Stimulated activated naive B cell treated with anti-CD40 and anti-IgM and Interleukin-4, amounts not matched to agents 10 μg/mL and 1 μg/mL and 100 μg/mL, for 72 hours (primary cell): Measurements from ENCODE around the gene SLIT2.

Source experiments
- ATAC-seq, 2 donors: fragments of 150-1000 bp; cut with Tn5 transposase; replicated peaks; 2 replicates each; pipeline ENCODE4 v1.10.0; 2021; ENCODE audit warnings: moderate library complexity in 1 of 2
- DNase-seq: peaks from one replicate; pipeline ENCODE4 v3.0.0; 2021
- H3K27ac Mint-ChIP-seq: one replicate; pipeline ENCODE4 v1.8.0; 2022; ENCODE audit warnings: mild to moderate bottlenecking, mixed read lengths
- H3K27me3 Mint-ChIP-seq, 2 donors: one replicate each; pipeline ENCODE4 v1.8.0; 2022; ENCODE audit warnings: mixed read lengths in 2 of 2
- H3K36me3 Mint-ChIP-seq, 2 donors: one replicate each; pipeline ENCODE4 v1.8.0; 2022; ENCODE audit warnings: mixed read lengths in 2 of 2, mild to moderate bottlenecking in 1 of 2
- H3K4me1 Mint-ChIP-seq, 2 donors: one replicate each; pipeline ENCODE4 v1.8.0; 2022; ENCODE audit warnings: mixed read lengths in 2 of 2, mild to moderate bottlenecking in 1 of 2
- H3K4me3 Mint-ChIP-seq, 2 donors: one replicate each; pipeline ENCODE4 v1.8.0; 2022; ENCODE audit warnings: mild to moderate bottlenecking in 2 of 2, mixed read lengths in 2 of 2, moderate library complexity in 1 of 2
- H3K9me3 Mint-ChIP-seq, 2 donors: one replicate each; pipeline ENCODE4 v1.8.0; 2022; ENCODE audit warnings: mixed read lengths in 2 of 2, mild to moderate bottlenecking in 1 of 2

SLIT2 gene

DNA sequence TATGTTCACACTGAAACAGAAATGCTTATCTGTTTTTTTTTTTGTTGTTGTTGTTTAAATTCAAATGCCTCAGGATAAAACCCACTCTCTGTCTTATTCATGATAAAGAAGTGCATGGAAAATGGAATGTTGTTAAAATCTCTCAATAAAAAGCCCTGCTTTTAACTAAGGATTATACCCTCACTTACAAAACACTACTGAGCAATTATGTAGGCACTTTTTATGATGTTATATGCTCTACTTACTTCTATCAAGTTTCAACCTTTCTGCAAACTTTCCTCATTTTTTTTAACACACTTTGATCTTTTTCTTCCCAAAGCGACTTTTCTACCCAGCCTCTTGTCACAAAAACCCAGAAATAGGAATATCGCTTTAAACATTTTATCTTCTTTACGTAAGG is 26.5 kb downstream of the SLIT2 start:
- no peak for DNase-seq
- H3K9me3 Mint-ChIP-seq = no peaks in the 10 kb centered on the region
- no peaks in the 10 kb centered on the region for H3K4me1 Mint-ChIP-seq
- no peaks in the 10 kb centered on the region for H3K36me3 Mint-ChIP-seq
- H3K4me3 Mint-ChIP-seq = no peak overlapping the region
- ATAC-seq = no peak
- no peaks in the 10 kb centered on the region for H3K27me3 Mint-ChIP-seq
- no peak overlapping the region for H3K27ac Mint-ChIP-seq

DNA sequence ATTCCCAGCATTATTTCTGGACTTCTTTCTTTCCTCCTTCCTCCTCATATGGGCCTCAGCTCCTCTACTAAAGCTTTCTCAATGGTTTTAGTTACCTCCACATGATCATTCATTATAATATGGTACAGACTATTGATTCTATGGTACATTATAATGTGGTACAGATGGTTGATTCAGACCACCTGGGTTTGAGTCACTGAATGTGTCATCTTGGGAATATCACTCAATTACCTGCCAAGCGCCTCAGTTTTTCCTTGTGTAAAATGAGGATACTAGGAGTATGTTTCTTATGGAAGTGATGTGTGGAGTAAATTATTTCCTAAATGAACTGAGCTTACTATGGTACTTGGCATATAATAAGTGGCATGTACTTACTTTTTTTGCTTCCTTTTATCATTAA is 27.7 kb downstream of the SLIT2 start:
- Mint-ChIP-seq H3K27ac (no peak overlapping the region), H3K36me3 (no peaks in the 10 kb centered on the region), H3K4me1 (no peaks in the 10 kb centered on the region), H3K27me3 (no peaks in the 10 kb centered on the region), H3K9me3 (no peaks in the 10 kb centered on the region), H3K4me3 (no peak overlapping the region)
- DNase-seq = no peak
- ATAC-seq = no peak

DNA sequence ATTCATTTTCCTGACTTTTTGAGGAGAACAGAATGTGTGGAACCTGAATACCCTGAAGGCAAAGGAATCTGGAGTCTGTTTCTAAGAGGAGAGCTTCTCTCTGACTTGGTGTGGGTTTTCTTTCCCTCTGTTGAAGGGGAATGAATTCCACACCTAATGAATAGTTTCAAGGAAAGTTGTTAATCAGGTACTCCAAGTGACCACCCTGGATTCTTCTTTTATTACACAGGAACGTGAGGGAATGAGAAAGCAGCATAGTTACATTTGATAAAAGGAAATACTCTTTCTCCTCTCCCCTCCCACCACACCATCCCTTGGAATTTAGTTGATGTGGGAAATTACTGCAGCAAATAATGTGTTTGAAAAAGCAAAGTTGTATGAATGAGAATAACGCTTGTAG is 29.7 kb downstream of the SLIT2 start:
- no peak for ATAC-seq
- H3K9me3 Mint-ChIP-seq = no peaks in the 10 kb centered on the region
- H3K36me3 Mint-ChIP-seq = no peaks in the 10 kb centered on the region
- no peaks in the 10 kb centered on the region for H3K27me3 Mint-ChIP-seq
- H3K4me1 Mint-ChIP-seq = no peaks in the 10 kb centered on the region
- H3K27ac Mint-ChIP-seq = no peak overlapping the region
- H3K4me3 Mint-ChIP-seq = no peak overlapping the region
- DNase-seq = no peak

DNA sequence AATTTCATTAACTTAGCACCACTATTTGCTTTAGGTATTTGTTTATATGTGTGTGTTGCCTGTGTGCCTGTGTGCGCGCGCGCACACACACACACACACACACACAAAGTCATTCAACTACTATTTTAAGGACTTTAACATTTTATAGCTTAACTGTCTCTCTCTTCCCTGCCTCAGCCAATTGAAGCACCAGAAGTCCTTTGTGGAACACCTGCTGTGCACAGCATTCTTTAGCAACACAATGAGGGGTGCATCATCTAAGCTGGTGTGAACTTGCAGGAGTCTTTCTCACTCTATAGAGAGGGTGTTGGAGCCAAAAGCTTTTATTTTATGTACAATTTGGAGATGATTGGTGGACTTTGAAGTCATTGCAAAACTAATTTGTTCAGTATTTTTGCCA is 31.3 kb downstream of the SLIT2 start:
- Mint-ChIP-seq H3K27ac (no peak overlapping the region), H3K27me3 (no peaks in the 10 kb centered on the region), H3K4me1 (no peaks in the 10 kb centered on the region), H3K4me3 (no peak overlapping the region), H3K9me3 (peaks cover 0 to 2% of the 10 kb centered on the region in 2 donors), H3K36me3 (no peaks in the 10 kb centered on the region)
- no peak for DNase-seq
- no peak for ATAC-seq

DNA sequence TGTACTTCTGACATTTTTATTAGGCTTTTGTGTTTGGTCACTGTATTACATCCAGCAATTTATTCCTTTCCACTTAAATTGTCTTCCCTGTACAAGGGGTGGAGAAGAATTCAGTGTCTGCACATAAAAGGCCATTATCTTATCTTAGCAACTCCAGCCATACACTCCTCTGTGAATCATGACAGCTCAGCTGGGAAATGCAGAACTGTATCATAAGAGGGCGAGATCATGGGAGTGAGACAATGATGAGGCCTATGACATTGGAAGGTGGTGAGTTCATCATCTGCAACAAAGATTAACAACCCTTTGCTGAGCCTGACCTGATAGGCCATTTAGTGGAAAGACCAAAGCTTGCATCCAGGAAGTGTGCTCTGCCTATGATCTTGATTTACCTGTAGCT is 33.3 kb downstream of the SLIT2 start:
- DNase-seq = no peak
- H3K36me3 Mint-ChIP-seq = no peaks in the 10 kb centered on the region
- H3K27ac Mint-ChIP-seq = no peak overlapping the region
- H3K4me3 Mint-ChIP-seq = no peak overlapping the region
- H3K9me3 Mint-ChIP-seq = peaks cover 0 to 2% of the 10 kb centered on the region in 2 donors
- H3K27me3 Mint-ChIP-seq = no peaks in the 10 kb centered on the region
- no peak for ATAC-seq
- H3K4me1 Mint-ChIP-seq = no peaks in the 10 kb centered on the region

DNA sequence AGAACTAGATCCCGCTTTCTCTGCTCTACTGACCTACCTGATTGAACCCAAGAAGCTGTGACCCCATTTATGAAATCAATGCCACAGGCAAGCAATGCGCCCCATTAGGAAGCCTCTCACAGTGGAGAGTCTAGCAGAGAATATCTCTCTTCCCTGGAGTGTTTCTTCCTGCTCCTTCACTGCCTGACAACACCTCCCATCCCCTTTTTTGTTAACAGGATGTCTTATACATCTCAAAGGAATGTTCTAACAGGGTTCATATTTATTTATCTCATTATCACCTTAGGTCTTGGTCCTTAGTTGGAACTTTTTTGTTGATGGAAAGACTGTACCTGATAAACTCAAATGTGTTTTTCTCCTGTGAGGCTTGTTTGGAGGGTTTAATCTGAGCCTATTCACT is 35.5 kb downstream of the SLIT2 start:
- DNase-seq (no peak), ATAC-seq (no peak)
- peaks cover 0 to 2% of the 10 kb centered on the region in 2 donors for H3K9me3 Mint-ChIP-seq
- H3K27me3 Mint-ChIP-seq = no peaks in the 10 kb centered on the region
- H3K4me3 Mint-ChIP-seq = no peak overlapping the region
- H3K27ac Mint-ChIP-seq = no peak overlapping the region
- H3K36me3 Mint-ChIP-seq = no peaks in the 10 kb centered on the region
- no peaks in the 10 kb centered on the region for H3K4me1 Mint-ChIP-seq

DNA sequence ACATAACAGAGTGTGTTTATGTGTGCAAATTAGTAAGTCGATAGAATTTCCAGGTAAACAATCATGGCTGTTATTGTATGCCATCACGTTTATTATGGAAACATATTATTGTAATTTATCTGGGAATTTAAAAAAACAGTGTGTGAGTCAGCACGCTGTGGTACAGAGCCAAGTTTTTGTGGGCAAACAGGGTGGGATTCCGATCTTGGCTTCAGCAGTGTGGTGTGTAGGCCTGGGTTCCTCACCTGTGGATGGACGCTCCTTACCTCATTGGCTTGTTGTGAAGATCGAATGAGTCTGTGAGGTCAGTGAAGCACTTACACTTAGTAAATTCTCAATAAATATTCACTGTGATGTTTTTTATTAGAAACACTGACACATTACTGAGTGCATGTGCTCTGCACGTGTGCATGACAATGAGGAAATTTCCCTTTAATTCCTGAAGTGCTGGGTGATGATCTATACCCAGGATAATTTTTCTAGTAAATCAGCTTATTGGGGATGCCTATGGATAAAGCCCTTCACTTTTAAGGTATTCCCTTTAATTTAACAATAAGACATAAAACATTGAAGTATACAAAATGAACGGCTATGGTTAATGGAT is 36.4 kb downstream of the SLIT2 start:
- Mint-ChIP-seq H3K4me3 (no peak overlapping the region), H3K9me3 (peaks cover 0 to 2% of the 10 kb centered on the region in 2 donors), H3K36me3 (no peaks in the 10 kb centered on the region), H3K27ac (no peak overlapping the region), H3K27me3 (no peaks in the 10 kb centered on the region), H3K4me1 (no peaks in the 10 kb centered on the region)
- DNase-seq = no peak
- ATAC-seq = no peak

DNA sequence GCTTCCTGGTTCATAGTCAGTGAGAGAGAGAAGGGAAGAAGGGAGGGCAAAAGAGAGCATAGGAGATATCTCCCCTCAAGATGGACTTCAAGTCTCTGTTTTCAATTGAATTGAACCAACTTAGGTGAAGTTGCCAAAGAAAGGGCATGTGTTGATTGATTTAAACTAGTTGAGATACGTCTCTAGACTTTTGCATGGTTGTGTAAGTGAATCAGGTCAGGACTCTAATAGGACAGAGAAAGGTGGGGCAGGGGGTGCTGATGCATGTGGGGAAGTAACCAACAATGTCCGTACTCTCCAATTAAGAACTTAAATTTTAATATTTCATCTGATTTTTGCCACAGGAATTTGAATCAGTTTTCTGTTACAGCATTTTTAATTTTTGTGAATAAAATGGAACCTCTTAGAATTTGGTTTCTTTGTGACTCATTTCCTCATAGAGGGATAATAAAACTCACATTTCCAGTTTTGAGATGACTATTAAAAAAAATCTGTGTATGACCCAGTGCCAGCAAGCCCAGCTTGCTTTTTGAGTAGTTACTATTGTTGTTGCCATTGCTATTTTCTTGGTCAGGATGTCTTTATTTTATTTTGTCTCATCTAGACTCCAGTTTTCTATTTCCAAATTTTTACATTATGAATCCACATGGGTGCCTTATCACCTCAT is 37.3 kb downstream of the SLIT2 start:
- ATAC-seq (no peak), DNase-seq (no peak)
- Mint-ChIP-seq H3K36me3 (no peaks in the 10 kb centered on the region), H3K9me3 (peaks cover 0 to 2% of the 10 kb centered on the region in 2 donors), H3K4me3 (no peak overlapping the region), H3K27me3 (no peaks in the 10 kb centered on the region), H3K27ac (no peak overlapping the region), H3K4me1 (no peaks in the 10 kb centered on the region)

DNA sequence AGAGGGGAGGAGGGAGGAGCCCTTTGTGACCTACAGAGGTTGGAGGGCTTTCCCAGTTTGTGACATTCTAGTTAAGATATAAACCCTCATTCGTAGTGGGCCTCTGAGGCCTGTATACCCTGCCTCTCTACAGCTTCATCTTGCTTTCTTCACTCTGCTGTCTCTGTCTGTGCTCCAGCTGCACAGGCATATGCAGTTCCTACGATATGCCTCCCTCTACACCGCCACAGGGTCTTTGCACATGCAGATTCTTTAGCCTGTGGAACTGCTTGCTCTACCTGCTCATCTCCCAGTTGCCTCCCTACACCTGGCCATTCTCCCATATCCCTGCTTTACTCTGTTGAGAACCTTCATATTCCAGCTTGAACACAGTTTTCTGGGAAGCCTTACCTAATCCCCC is 38.1 kb downstream of the SLIT2 start:
- ATAC-seq (no peak), DNase-seq (no peak)
- no peaks in the 10 kb centered on the region for H3K4me1 Mint-ChIP-seq
- H3K36me3 Mint-ChIP-seq = no peaks in the 10 kb centered on the region
- no peaks in the 10 kb centered on the region for H3K27me3 Mint-ChIP-seq
- no peak overlapping the region for H3K27ac Mint-ChIP-seq
- H3K4me3 Mint-ChIP-seq = no peak overlapping the region
- H3K9me3 Mint-ChIP-seq = peaks cover 0 to 2% of the 10 kb centered on the region in 2 donors

DNA sequence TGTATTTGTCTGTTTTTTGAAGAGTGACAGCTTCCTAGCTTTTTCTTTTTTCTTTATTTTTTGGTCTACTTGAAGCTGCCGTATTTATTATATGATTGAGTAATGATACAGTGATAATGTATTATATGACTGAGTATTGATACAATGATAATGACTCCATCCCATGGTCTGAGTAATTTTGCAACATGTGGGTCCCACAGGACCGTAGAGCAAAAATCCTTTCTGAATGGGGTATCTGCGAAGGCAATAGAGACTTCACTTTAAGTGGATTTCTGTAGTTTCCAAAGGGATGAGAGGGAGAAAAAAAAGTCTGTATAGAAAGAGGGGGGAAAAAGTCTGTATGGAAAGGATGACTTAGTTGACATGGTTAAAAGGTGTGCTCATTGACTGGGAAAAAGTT is 41.0 kb downstream of the SLIT2 start:
- H3K36me3 Mint-ChIP-seq = no peaks in the 10 kb centered on the region
- no peaks in the 10 kb centered on the region for H3K4me1 Mint-ChIP-seq
- no peaks in the 10 kb centered on the region for H3K27me3 Mint-ChIP-seq
- H3K9me3 Mint-ChIP-seq = no peaks in the 10 kb centered on the region
- DNase-seq (no peak), ATAC-seq (no peak)
- no peak overlapping the region for H3K4me3 Mint-ChIP-seq
- no peak overlapping the region for H3K27ac Mint-ChIP-seq

DNA sequence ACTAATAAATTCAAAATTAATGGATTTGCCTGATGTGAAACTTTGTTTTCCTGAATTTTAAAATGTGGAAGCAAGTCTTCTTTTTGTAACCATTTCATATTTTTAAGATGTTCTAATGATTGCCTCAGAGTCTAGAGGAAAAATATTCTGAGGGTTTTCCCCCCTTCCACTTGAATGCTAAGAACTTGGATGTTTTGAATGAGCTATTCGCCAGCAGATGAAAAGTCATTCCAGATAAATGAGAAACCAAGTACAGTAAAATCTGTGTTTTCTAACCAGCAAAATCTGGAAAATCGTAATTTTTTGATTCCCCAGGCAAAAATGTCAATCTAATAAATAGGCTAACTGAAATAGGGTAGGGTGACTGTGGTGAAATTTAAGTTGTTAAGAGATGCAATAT is 45.6 kb downstream of the SLIT2 start:
- Mint-ChIP-seq H3K4me1 (no peaks in the 10 kb centered on the region), H3K27me3 (no peaks in the 10 kb centered on the region), H3K36me3 (no peaks in the 10 kb centered on the region)

DNA sequence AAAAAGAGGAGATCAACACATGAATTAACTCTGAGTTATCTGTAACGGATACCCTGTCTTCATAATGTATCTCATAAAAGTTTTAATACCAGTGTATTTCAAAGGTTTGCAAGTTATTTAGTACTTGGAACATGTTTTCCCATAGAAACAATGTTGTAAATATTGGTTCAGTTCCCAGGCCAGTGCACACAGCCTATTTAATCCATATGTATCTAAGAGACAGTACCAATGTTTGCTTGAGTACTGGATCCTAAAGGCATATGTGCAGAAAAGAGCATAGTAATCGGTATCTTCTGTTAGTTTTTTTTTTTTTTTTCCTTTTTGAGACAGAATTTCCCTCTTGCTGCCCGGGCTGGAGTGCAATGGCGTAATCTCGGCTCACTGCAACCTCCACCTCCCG is 46.1 kb downstream of the SLIT2 start:
- no peaks in the 10 kb centered on the region for H3K36me3 Mint-ChIP-seq
- H3K4me1 Mint-ChIP-seq = no peaks in the 10 kb centered on the region

More for the DNA sequence above, 45.6 kb downstream of the SLIT2 start:
- ATAC-seq (no peak), DNase-seq (no peak)
- Mint-ChIP-seq H3K9me3 (no peaks in the 10 kb centered on the region), H3K27ac (no peak overlapping the region), H3K4me3 (no peak overlapping the region)

DNA sequence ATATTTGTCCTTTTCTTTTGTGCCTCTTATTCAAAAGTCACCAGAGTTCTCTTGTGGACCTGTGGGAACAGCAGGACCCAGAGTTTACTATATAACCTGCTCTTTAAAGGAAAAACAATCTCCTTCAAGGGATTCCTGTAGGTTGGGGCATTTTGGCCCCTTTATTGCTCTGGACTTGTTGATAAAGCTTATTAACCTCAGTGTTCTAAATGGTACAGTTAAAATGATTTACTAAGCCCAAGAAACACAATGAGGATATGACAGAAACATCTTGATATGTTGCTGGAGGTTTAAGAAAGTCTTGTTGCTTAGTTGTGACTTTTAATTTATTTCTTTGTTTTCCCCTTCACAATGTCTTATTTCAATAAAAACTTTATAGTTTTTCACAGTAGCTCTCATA is 46.8 kb downstream of the SLIT2 start:
- no peak overlapping the region for H3K27ac Mint-ChIP-seq
- H3K9me3 Mint-ChIP-seq = no peaks in the 10 kb centered on the region

More for the DNA sequence above, 46.1 kb downstream of the SLIT2 start:
- H3K27me3 Mint-ChIP-seq = no peaks in the 10 kb centered on the region
- no peaks in the 10 kb centered on the region for H3K9me3 Mint-ChIP-seq
- no peak overlapping the region for H3K27ac Mint-ChIP-seq
- DNase-seq (no peak), ATAC-seq (no peak)
- no peak overlapping the region for H3K4me3 Mint-ChIP-seq

DNA sequence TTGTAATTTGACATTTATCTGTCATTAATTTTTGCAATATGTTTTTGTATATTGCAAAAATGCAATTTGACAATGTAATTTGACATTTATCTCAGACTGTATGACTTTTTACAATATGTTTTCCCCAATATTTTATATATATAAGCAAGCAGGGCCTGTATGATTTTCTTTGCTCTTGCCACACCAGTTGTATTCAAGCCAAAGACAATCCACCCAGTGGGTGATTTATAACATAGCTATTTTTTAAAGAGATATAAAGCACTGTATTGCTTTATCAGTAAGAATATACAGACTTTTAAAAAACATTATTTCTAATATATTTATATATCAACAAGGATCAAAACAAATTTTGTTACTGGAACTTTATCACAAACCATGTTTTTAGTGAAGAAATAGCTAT is 47.3 kb downstream of the SLIT2 start:
- ATAC-seq = no peak
- Mint-ChIP-seq H3K27ac (no peak overlapping the region), H3K36me3 (no peaks in the 10 kb centered on the region)

More for the DNA sequence above, 46.8 kb downstream of the SLIT2 start:
- Mint-ChIP-seq H3K4me3 (no peak overlapping the region), H3K36me3 (no peaks in the 10 kb centered on the region), H3K27me3 (no peaks in the 10 kb centered on the region), H3K4me1 (no peaks in the 10 kb centered on the region)
- ATAC-seq (no peak), DNase-seq (no peak)

DNA sequence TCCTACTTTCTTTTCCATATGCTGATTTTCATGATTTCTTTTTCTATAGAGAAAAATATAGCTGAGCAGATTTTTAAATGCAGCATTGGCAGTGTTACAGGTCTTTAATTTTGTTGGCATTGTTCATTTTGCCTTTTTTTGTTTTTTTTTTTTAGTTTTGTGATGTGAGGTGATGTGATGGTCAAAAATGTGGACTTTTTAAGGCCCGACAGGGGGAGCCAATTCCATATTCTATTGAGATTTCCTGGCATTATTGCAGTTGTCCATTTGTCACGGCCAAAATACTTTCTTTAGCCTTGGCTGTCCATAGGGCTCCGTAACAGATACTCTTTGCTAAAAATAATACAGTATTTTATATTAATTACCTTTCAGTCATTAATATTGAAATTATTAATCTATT is 47.8 kb downstream of the SLIT2 start:
- ATAC-seq (no peak), DNase-seq (no peak)
- no peaks in the 10 kb centered on the region for H3K9me3 Mint-ChIP-seq
- no peaks in the 10 kb centered on the region for H3K4me1 Mint-ChIP-seq
- H3K27ac Mint-ChIP-seq = no peak overlapping the region
- H3K27me3 Mint-ChIP-seq = no peaks in the 10 kb centered on the region
- no peaks in the 10 kb centered on the region for H3K36me3 Mint-ChIP-seq
- no peak overlapping the region for H3K4me3 Mint-ChIP-seq

More for the DNA sequence above, 47.3 kb downstream of the SLIT2 start:
- Mint-ChIP-seq H3K4me3 (no peak overlapping the region), H3K9me3 (no peaks in the 10 kb centered on the region), H3K27me3 (no peaks in the 10 kb centered on the region), H3K4me1 (no peaks in the 10 kb centered on the region)
- DNase-seq = no peak
